Hepatocyte (in vitro differentiated cells): Measurements from ENCODE around the gene PAX5. TPM values are rescaled to one million over a fixed set of nuclear protein-coding genes. Genes with fewer than 3 reads are reported as not detected.

Experiments used
- DNase-seq: peaks from one replicate; pipeline ENCODE4 v3.0.0-alpha.2; 2016; ENCODE audit warnings: low spot score
- H2AFZ ChIP-seq: fragments of 200-600 bp; sonication (generic); 2 replicates; pipeline ENCODE4 v1.6.0; 2016; ENCODE audit warnings: antibody characterized with exemption, mild to moderate bottlenecking
- H3K27ac ChIP-seq: fragments of 200-600 bp; sonication (generic); 2 replicates; pipeline ENCODE4 v1.5.1; 2016; ENCODE audit warnings: mild to moderate bottlenecking
- H3K27me3 ChIP-seq: fragments of 200-600 bp; sonication (generic); 2 replicates; pipeline ENCODE4 v1.6.1; 2016
- H3K36me3 ChIP-seq: fragments of 200-600 bp; sonication (generic); replicated peaks from 2 replicates; pipeline ENCODE4 v1.5.1; 2016; ENCODE audit warnings: low read depth; ENCODE audit not compliant: insufficient read depth
- H3K4me1 ChIP-seq: fragments of 200-600 bp; sonication (generic); 2 replicates; pipeline ENCODE4 v1.5.1; 2016; ENCODE audit warnings: mild to moderate bottlenecking, moderate library complexity; ENCODE audit not compliant: insufficient read depth
- H3K4me2 ChIP-seq: fragments of 200-600 bp; sonication (generic); 2 replicates; pipeline ENCODE4 v1.6.0; 2016
- H3K4me3 ChIP-seq: fragments of 200-600 bp; sonication (generic); 2 replicates; pipeline ENCODE4 v1.5.1; 2016; ENCODE audit warnings: mild to moderate bottlenecking
- H3K79me2 ChIP-seq: fragments of 200-600 bp; sonication (generic); 2 replicates; pipeline ENCODE4 v1.6.0; 2017; ENCODE audit warnings: mild to moderate bottlenecking
- H3K9me2 ChIP-seq: fragments of 200-600 bp; sonication (generic); replicated peaks from 2 replicates; pipeline ENCODE4 v1.6.0; 2017; ENCODE audit warnings: mild to moderate bottlenecking; ENCODE audit not compliant: insufficient read depth
- H3K9me3 ChIP-seq: fragments of 200-600 bp; sonication (generic); 2 replicates; pipeline ENCODE4 v1.5.1; 2016; ENCODE audit warnings: low read depth, mild to moderate bottlenecking
- H4K20me1 ChIP-seq: fragments of 200-600 bp; sonication (generic); 2 replicates; pipeline ENCODE4 v1.6.0; 2016; ENCODE audit warnings: mild to moderate bottlenecking; ENCODE audit not compliant: insufficient read depth, poor library complexity, severe bottlenecking
- CTCF ChIP-seq: fragments of 200-600 bp; sonication (generic); IDR thresholded peaks from 2 replicates; pipeline ENCODE4 v1.5.1; 2016; ENCODE audit warnings: antibody characterized with exemption, mild to moderate bottlenecking; ENCODE audit not compliant: poor library complexity
- EZH2 ChIP-seq: fragments of 200-600 bp; sonication (generic); IDR thresholded peaks from 2 replicates; pipeline ENCODE4 v1.6.1; 2016; ENCODE audit warnings: antibody characterized with exemption, mild to moderate bottlenecking, borderline replicate concordance
- EZH2phosphoT487 ChIP-seq: fragments of 200-600 bp; sonication (generic); IDR thresholded peaks from one replicate; pipeline ENCODE4 v1.6.1; 2018; ENCODE audit warnings: antibody characterized with exemption, mild to moderate bottlenecking, low read depth, moderate library complexity; ENCODE audit not compliant: unreplicated experiment, severe bottlenecking
- WGBS: methylation state at CpG from one replicate; pipeline ENCODE4 v1.1.6; 2016; ENCODE audit warnings: low lambda C conversion rate; ENCODE audit errors: missing lambda C conversion rate; 5-methylcytosine and 5-hydroxymethylcytosine counted together
- polyA plus RNA-seq: library from polyadenylated mRNA; unstranded; fragments of >200 nt; fragmentation: Nextera tagmentation; extraction: Ambion mirVana; gene quantifications from 2 replicates; pipeline ENCODE4 v1.2.1, GENCODE V29; 2016
- total RNA-seq: library from RNA; depleted of rRNA; stranded (reverse); fragments of >200 nt; gene quantifications from 2 replicates; pipeline ENCODE4 v1.2.3, GENCODE V29; 2014

The PAX5 gene
- total and polyA plus RNA-seq, 2 experiments from 2014 or later = not detected

- Histone ChIP-seq H3K36me3 (no peaks in the 10 kb centered on the region), H3K4me1 (no peaks in the 10 kb centered on the region), H2AFZ (no peak overlapping the region), H3K79me2 (no peaks in the 10 kb centered on the region), H3K4me2 (no peak overlapping the region), H4K20me1 (no peaks in the 10 kb centered on the region), H3K27me3 (peaks cover 32% of the 10 kb centered on the region), H3K4me3 (no peak overlapping the region), H3K27ac (no peak overlapping the region), H3K9me2 (no peaks in the 10 kb centered on the region), H3K9me3 (no peaks in the 10 kb centered on the region)
- DNase-seq = no peak
- TF ChIP-seq CTCF (no peak), EZH2phosphoT487 (no peak), EZH2 (no peak)
- WGBS = 88% methylated on average over 6 of the region's 6 CpGs
These were observed 127.6 kb downstream of the PAX5 start for GRCh38 chr9:36906492-36906891.

GRCh38 chr9:36905101-36906066 lies 128.7 kb downstream of the PAX5 start:
- Histone ChIP-seq H2AFZ (no peak overlapping the region), H4K20me1 (no peaks in the 10 kb centered on the region), H3K4me1 (no peaks in the 10 kb centered on the region), H3K4me3 (no peak overlapping the region), H3K4me2 (no peak overlapping the region), H3K27me3 (peaks cover 32% of the 10 kb centered on the region), H3K79me2 (no peaks in the 10 kb centered on the region), H3K9me2 (no peaks in the 10 kb centered on the region), H3K27ac (no peak overlapping the region), H3K9me3 (no peaks in the 10 kb centered on the region), H3K36me3 (no peaks in the 10 kb centered on the region)
- TF ChIP-seq CTCF = peak; percentile 4
- TF ChIP-seq EZH2 = no peak
- WGBS = 87% methylated on average over 10 of the region's 10 CpGs
- DNase-seq = no peak

GRCh38 chr9:36903541-36904435 lies 130.3 kb downstream of the PAX5 start:
- H4K20me1 ChIP-seq = no peaks in the 10 kb centered on the region
- H3K4me1 ChIP-seq = no peaks in the 10 kb centered on the region
- H3K9me3 ChIP-seq = no peaks in the 10 kb centered on the region
- no peaks in the 10 kb centered on the region for H3K36me3 ChIP-seq
- H3K4me2 ChIP-seq = no peak overlapping the region
- H2AFZ ChIP-seq = no peak overlapping the region
- no peaks in the 10 kb centered on the region for H3K9me2 ChIP-seq
- DNase-seq = peak; percentile 60
- peaks cover 27% of the 10 kb centered on the region for H3K27me3 ChIP-seq
- TF ChIP-seq EZH2phosphoT487 (no peak), EZH2 (no peak), CTCF (no peak)
- no peak overlapping the region for H3K27ac ChIP-seq
- no peak overlapping the region for H3K4me3 ChIP-seq
- WGBS = 46% methylated on average over 4 of the region's 4 CpGs
- H3K79me2 ChIP-seq = no peaks in the 10 kb centered on the region
